ENCODE measurements around the gene CD33.
A peak's percentile ranks its signal among the peaks of the same experiment; 100 is the strongest.
"Not testable (repeated sequence)": the region's sequence is repeated elsewhere in the genome, so short reads cannot be mapped to it uniquely, and the experiment has no call there.

Gene CD33

DNA sequence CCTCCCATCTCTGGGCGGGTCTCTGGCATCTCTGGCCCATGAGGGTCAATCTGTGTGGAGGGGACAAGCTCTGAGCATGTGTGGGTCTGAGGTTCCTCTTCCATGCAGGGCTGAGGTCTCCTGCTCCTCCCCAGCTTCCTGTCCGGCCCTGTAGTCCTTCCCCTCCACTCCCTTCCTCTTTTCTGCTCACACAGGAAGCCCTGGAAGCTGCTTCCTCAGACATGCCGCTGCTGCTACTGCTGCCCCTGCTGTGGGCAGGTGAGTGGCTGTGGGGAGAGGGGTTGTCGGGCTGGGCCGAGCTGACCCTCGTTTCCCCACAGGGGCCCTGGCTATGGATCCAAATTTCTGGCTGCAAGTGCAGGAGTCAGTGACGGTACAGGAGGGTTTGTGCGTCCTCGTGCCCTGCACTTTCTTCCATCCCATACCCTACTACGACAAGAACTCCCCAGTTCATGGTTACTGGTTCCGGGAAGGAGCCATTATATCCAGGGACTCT, at the start of gene CD33:
TSS of gene CD33 (plus strand) at position 183 of the 496 bp plus-strand sequence. CDS start at position 222, 39 bp downstream.
- H3K27ac ChIP-seq, result peak within 1 kb of the TSS; percentile 82

DNA sequence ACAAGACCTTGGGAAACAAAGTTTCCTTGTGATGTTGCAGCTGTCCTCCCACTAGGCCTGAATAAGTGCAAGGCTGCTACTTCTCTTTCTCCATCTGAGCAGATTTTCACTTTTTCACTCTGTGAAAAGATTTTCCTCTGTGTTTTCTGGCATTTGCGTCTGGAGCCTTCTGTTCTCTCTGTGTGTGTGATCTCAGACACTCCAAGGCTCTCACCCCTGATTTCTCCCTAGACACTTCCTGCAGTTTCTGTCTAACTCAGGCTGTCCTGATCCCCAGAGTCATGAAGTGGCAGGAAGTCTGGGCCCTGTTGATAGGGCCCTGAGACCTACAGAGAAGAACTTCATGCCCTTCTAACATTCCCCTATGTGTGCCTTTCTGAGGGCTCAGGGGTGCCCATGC, 45.6 kb upstream of the CD33 start:
- H3K4me1 ChIP-seq (ENCODE audit: control insufficient read depth in 1 of 2, insufficient read depth in 1 of 2, low read depth in 1 of 2, low read length in 1 of 2), result peaks cover 0 to 3% of the 10 kb centered on the region in 2 experiments
- no peak overlapping the region for H3K27ac ChIP-seq
- H3K27me3 ChIP-seq, result peaks cover 71% of the 10 kb centered on the region
- H3K9me3 ChIP-seq, result no peaks in the 10 kb centered on the region
- TF ChIP-seq, protein P1, sequence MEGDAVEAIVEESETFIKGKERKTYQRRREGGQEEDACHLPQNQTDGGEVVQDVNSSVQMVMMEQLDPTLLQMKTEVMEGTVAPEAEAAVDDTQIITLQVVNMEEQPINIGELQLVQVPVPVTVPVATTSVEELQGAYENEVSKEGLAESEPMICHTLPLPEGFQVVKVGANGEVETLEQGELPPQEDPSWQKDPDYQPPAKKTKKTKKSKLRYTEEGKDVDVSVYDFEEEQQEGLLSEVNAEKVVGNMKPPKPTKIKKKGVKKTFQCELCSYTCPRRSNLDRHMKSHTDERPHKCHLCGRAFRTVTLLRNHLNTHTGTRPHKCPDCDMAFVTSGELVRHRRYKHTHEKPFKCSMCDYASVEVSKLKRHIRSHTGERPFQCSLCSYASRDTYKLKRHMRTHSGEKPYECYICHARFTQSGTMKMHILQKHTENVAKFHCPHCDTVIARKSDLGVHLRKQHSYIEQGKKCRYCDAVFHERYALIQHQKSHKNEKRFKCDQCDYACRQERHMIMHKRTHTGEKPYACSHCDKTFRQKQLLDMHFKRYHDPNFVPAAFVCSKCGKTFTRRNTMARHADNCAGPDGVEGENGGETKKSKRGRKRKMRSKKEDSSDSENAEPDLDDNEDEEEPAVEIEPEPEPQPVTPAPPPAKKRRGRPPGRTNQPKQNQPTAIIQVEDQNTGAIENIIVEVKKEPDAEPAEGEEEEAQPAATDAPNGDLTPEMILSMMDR (IDR thresholded peaks at IDR 0.05), result no peak
- no peaks in the 10 kb centered on the region for H3K36me3 ChIP-seq
- no peak overlapping the region for H3K4me3 ChIP-seq (ENCODE audit: low read depth in 1 of 2, low read length in 1 of 2)

More for the DNA sequence above, at the start of gene CD33:
- H3K9me3 ChIP-seq, H3K27me3 ChIP-seq, H3K36me3 ChIP-seq: not testable (repeated sequence)
- Histone ChIP-seq H3K4me1 (ENCODE audit: control insufficient read depth in 1 of 2, insufficient read depth in 1 of 2, low read depth in 1 of 2, low read length in 1 of 2) (peaks cover 35 to 49% of the 10 kb centered on the region in 2 experiments), H3K4me3 (ENCODE audit: low read depth in 1 of 2, low read length in 1 of 2) (peak within 1 kb of the TSS; percentile 54 to 64)

- TF ChIP-seq, protein P1 (IDR thresholded peaks at IDR 0.05), result no peak
- Histone ChIP-seq H3K9me3 (no peaks in the 10 kb centered on the region), H3K27me3 (peaks cover 67% of the 10 kb centered on the region), H3K27ac (no peak overlapping the region), H3K36me3 (no peaks in the 10 kb centered on the region), H3K4me3 (ENCODE audit: low read depth in 1 of 2, low read length in 1 of 2) (no peak overlapping the region), H3K4me1 (ENCODE audit: control insufficient read depth in 1 of 2, insufficient read depth in 1 of 2, low read depth in 1 of 2, low read length in 1 of 2) (peaks cover 0 to 3% of the 10 kb centered on the region in 2 experiments)
Measured at GRCh38 chr19:51181377-51181912, 43.4 kb upstream of the CD33 start.

GRCh38 chr19:51181913-51182419, 42.9 kb upstream of the CD33 start:
- Histone ChIP-seq H3K4me1 (ENCODE audit: control insufficient read depth in 1 of 2, insufficient read depth in 1 of 2, low read depth in 1 of 2, low read length in 1 of 2) (peaks cover 0 to 3% of the 10 kb centered on the region in 2 experiments), H3K27ac (no peak overlapping the region), H3K9me3 (no peaks in the 10 kb centered on the region), H3K36me3 (no peaks in the 10 kb centered on the region), H3K4me3 (ENCODE audit: low read depth in 1 of 2, low read length in 1 of 2) (no peak overlapping the region), H3K27me3 (peaks cover 63% of the 10 kb centered on the region)
- TF ChIP-seq, protein P1 (IDR thresholded peaks at IDR 0.05), result no peak

DNA sequence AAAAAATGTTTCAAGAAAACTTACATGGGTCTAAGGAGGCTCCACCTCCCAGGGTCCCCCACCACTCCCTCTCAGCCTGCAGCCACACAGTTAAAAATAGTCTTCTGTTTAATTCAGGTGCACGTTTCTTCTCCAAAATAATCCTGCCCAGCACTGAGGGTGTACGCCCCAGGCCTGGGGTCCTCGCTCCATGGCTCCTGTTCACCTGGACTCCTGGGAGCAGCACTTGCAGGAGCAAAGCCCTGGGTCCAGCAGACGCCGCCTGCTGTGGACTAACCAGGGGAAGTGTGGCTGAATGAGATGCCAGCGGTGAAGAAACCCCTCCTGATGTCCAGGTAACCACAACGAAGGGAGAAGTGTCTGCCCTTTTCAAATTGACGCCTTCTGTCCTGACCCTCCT, 41.3 kb upstream of the CD33 start:
- Histone ChIP-seq H3K9me3 (no peaks in the 10 kb centered on the region), H3K4me3 (ENCODE audit: low read depth in 1 of 2, low read length in 1 of 2) (no peak overlapping the region), H3K4me1 (ENCODE audit: control insufficient read depth in 1 of 2, insufficient read depth in 1 of 2, low read depth in 1 of 2, low read length in 1 of 2) (peaks cover 0 to 3% of the 10 kb centered on the region in 2 experiments), H3K36me3 (no peaks in the 10 kb centered on the region), H3K27me3 (peaks cover 50% of the 10 kb centered on the region), H3K27ac (no peak overlapping the region)
- TF ChIP-seq, protein P1 (IDR thresholded peaks at IDR 0.05), result no peak

- Histone ChIP-seq H3K9me3 (no peaks in the 10 kb centered on the region), H3K4me3 (ENCODE audit: low read depth in 1 of 2, low read length in 1 of 2) (no peak overlapping the region), H3K36me3 (no peaks in the 10 kb centered on the region), H3K27me3 (peaks cover 48% of the 10 kb centered on the region), H3K27ac (no peak overlapping the region), H3K4me1 (ENCODE audit: control insufficient read depth in 1 of 2, insufficient read depth in 1 of 2, low read depth in 1 of 2, low read length in 1 of 2) (peaks cover 0 to 3% of the 10 kb centered on the region in 2 experiments)
- TF ChIP-seq, protein P1 (IDR thresholded peaks at IDR 0.05), result no peak
Measured at GRCh38 chr19:51185069-51185867, 39.6 kb upstream of the CD33 start.
